Ecto neural progenitor cell (in vitro differentiated cells): Measurements from ENCODE around the gene UBE2S.

Experiments used
- DNase-seq: peaks from one replicate; pipeline ENCODE4 v3.0.0-alpha.2; 2018; ENCODE audit warnings: low spot score

Gene UBE2S

DNA sequence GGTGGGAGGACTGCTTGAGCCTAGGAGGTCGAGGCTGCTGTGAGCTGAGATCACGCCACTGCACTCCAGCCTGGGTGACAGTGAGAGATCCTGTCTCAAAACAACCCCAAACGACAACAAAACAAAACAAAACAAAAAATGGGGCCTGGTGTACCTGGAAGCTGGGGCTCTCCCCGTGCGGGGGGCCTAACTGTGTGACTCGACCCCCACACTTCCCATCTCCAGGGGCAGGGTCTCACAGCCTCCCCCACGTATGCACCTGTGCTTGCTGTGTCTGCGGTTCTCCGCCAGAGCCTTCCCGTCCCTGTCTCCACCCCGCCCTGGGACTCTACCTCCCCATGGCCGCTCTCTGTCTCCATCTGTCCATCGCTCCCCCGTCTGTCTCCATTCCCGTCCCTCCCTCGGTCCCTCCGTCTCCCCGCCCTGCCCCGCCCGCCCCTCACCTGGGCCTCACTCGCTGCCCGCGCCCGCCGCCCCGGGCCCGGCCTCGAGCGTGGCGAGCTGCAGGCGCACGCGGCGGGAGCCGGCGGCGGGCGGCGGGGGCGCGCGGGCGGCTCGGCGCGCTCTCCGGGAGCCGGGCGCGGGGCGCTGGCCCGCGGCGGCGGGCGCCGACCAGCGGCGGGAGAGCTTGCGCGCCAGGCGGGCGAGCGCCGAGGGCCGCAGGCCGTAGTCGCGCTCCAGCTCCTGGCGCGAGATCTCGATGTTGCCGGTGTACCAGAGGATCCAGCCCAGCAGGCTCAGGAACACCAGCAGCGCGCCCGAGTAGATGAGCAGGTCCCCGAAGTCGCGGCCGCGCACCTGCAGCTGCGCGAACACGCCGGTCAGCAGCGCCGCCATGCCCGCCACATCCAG is 24.1 kb downstream of the UBE2S start:
- DNase-seq, result peak; percentile 67

DNA sequence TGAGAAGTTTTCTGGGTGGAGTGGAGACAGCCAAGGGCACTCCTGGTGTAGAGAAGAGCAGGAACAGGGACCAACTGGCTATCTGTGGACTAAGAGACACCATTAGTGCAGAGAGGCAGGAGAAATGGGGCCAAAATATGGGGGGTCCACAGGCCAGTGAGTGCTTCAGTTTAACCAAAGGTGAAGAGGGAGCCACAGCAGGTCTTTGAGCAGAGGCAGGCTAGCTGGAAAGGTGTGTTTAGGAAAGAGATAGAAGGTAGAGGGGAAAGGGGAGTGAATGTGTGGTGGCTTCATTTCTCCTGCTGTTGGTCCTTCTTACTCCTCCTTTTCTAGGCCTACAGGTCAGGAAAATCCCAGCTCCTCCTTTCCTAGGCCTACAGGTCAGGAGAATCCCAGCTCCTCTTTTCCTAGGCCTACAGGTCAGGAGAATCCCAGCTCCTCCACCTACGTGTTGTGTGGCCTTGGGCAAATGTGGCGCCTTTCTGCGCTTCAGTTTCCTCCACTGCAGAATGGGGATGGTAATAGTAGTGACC is 25.0 kb downstream of the UBE2S start:
- no peak for DNase-seq

DNA sequence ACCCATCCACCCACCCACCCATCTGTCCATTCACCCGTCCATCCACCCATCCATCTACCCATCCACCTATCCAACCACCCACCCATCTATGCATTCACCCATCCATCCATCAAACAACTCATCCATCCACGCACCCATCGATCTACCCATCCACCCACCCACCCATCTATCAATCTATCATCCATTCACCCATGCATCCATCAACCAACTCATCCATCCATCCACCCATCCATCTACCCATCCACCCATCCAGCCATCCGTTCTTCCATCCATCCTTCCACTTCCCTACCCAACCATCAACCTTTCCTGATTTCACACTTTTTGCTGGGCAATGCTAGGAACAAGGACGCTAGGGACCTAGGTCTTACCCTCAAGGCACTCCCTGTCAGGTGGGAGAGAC is 25.6 kb downstream of the UBE2S start:
- DNase-seq, result no peak

DNA sequence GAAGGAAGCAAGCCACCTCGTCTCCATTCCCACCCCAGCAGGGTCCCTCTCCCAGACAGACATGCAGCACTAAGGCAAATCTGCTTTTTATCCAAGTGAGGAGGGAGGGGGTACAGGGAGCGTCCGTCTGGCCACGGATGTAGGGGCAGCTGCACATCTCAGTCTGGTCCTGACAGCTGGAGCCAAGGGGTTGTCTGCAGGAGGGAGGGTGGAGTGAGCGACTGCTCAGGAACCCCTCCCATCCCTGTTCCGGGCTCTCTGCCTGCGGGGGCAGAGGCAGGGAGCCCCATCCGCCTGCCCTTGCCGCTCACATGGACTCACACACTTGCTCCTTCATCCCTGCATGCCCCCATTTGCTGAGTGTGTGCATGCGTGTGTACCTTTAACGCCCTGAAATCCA is 28.4 kb downstream of the UBE2S start:
- no peak for DNase-seq

DNA sequence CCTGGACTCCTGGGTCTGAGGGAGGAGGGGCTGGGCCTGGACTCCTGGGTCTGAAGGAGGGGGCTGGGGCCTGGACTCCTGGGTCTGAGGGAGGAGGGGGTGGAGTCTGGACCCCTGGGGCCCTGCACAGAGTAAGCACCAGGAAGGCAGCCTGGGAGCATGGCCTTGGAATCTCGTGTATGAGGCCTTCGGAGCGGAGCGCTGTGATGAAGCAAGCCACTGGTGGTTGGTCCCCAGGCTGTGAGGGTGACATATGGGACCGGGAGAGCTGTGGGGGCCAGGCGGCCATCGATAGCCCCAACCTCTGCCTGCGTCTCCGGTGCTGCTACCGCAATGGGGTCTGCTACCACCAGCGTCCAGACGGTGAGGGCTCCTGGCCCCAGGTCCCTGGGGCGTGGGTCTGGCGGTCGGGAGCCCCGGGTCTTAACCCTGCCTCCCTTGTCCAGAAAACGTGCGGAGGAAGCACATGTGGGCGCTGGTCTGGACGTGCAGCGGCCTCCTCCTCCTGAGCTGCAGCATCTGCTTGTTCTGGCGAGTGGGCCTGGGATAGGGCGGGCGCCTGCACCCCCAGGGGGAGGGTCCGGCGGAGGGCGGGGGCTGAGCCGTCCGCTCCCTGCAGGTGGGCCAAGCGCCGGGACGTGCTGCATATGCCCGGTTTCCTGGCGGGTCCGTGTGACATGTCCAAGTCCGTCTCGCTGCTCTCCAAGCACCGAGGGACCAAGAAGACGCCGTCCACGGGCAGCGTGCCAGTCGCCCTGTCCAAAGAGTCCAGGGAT is 30.0 kb downstream of the UBE2S start:
- DNase-seq, result peak; percentile 69

DNA sequence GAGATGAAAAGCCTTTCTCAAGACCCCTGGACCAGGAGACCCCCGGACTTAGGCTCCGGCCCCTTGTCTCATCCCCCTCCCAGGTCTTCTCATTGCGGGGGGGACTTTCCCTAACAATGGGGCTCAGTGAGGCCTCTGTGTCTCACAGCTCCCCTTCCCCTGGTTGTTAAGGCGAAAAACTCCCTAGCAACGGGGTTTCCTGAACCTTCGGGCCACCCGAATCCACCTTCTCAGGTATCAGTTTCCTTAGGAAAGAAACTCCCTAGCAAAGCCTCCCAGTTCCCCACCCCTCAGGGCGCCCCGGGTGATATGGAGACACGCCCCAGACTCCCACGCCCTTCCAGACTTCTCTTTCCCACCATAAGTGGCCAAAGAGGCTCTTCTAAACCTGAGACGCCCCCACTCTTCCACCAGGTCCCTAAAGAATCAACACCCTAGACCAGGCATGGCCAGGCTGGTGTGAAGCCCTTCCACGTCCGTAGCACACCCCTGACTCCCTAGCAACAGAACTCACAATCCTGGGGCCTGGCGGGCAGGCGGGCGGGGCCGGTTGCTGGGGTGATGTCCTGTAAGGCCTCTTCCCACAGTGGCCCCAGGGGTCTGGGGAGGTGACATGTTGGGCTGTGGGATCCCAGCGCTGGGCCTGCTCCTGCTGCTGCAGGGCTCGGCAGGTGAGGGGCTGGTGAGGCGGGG is 31.2 kb downstream of the UBE2S start, which contains the start of gene TMEM190:
Gene TMEM190 (plus strand): TSS at position 586 of the 693 bp plus-strand sequence. CDS start 28 bp downstream, at position 614.
- DNase-seq, result peak; percentile 74

DNA sequence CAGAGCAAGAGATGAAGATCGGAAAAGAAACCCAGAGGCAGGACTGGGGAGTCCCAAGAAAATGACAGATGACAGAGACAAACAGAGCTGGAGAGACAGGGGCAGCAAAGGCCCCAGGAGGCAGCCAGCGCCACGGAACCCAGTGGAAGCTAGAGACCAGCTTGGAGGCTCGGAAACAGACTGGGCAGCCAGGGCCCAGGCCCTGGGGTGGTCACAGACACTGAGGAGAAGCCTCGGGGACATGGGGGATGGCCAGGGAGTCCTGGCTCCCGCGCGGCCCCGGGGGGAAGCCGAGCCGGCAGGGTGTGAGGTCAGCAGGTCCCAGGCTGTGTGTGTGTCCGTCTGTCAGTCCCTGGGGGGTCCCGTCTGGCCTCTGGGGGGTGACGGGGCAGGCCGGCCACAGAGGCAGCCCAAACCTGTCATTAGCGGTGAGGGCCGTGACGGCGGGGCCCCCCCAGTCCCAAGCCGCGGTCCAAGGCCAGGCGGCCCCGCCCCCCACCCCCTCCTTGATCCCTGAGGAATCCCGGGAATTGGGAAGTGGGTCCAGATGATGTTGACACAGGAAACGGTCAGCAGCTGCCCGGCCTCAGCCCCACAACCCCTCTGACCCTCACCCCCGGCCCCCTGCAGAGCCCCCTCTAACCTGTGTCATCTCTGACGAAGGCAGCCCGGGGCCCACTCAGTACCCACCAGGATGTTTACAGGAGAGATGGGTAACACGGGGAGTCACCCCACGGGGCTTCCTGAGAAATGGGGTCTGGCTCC is 33.4 kb downstream of the UBE2S start:
- DNase-seq, result no peak

DNA sequence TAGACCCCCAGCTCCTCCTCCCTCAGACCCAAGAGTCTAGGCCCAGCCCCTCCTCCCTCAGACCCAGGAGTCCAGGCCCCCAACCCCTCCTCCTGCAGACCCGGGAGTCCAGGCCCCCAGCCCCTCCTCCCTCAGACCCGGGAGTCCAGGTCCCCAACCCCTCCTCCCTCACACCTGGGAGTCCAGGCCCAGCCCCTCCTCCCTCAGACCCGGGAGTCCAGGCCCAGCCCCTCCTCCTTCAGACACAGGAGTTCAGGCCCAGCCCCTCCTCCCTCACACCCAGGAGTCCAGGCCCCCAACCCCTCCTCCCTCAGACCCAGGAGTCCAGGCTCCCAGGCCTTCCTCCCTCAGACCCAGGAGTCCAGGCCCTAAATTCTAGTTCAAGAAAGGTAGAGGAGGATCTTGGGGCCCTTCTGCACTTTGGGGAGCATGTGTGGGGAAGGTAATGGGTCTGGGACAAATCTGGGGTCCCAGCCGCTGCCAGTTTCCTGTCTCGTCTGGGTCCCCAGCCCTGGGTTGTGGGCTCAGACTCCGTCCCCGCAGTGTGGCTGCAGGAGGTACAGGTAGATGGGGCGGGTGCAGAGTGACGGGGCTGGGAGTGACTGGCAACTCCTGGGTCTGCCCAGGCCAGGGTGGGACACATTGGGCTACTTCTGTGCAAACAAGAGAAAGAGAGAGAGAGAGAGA is 34.1 kb downstream of the UBE2S start:
- no peak for DNase-seq

DNA sequence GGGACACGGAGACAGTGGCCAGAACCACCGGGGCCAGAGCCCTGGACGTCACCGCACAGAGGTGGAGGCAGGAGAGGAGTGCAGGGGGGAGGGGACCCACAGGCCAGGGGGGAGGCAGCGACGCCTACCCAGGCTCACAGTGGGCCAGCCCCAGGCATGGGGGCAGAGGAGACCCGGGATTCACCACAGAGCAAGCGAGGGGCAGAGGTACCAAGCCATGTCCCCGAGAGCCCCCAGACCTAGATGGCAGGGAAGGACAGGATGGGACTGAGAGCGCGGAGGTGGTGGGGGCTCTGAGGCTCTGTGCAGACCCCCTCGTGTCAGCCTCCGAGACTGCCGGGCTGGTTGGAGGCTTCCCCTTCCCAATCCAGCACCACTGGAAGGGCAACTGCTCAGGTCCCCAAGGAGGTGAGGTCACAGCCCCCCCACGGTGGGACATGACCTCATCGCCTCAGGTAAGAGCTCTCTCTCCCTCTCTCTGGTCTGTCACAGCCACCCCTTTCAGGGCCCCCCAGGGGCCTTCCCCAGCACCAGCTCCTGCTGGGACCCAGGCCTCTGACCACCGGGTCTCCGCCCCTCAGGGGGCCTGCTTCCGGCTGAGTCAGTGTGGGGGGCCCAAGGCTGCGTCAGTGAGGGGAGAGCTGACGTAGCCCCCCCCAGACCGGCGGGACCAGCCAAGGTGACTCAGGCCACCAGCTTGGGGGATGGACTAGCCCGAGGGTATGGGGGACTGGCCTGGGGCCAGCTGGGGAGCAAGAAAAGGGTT is 35.1 kb downstream of the UBE2S start:
- DNase-seq, result no peak

DNA sequence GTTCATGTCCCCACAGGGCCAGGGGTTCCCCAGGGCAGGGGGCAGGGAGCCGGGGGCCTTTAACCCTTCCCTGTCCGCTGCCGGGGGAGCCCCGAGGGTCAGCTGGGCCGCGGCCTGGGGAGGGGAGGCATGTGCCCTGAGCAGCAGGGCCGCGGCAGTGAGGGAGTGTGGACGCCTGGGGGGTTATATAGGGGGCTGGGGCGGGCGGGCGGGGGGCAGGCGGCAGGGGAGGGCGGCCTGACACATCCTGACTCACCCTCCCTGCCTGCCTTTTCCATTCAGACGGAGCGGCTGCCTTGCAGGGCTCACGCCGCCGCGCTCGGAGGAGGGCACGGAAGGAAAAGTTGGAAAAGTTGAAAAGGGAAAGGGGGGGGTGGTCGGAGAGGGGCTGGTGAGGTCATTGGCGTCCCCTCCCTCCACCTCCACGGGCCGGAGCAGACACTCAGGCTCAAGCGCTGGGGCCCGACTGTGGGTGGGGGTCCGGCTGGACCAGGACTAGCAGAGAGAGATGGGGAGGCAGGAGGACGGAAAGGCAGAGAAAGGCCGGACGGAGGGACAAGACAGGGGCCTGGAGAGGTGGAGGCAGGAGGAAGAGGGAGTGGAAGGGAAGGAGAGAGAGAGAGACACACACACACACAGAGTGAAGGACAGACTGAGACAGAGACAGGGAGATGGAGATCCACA is 37.1 kb downstream of the UBE2S start, which contains the start of gene IL11:
Gene IL11 (minus strand): TSS at position 159 of the 684 bp plus-strand sequence. CDS start 153 bp downstream, at position 6.
- DNase-seq, result no peak

DNA sequence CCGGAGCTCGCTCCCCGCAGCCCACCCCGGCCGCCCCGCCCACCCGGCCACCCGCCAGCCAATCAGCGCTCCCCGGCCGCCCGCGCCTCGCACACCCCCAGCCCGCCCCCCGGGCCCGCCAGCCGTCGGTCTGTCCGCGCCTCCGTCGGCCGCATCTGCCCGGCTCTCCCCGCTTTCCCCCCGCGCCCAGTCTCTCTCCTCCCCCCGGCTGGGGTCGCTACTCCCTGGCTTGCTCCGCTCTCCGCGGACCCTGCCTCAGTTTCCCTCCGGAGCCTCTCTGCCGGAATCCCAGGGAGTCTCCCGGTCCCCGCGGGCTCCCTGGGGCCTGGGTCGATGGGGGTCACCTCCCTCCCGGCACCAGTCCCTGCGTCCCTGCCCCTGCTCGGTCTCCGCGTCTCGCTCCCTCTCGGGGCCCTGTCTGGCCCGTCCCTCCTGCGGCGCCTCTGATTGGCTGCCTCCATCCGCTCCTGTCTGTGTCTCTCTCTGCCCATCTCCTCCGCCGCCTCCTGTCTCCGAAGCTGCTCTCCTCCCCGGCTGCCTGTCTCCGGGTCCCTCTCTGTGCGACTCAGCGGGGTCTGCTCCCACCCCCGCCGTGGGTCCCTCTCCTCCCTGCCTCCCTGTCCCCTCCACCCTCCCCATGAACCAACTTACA is 37.8 kb downstream of the UBE2S start:
- peak; percentile 86 for DNase-seq

DNA sequence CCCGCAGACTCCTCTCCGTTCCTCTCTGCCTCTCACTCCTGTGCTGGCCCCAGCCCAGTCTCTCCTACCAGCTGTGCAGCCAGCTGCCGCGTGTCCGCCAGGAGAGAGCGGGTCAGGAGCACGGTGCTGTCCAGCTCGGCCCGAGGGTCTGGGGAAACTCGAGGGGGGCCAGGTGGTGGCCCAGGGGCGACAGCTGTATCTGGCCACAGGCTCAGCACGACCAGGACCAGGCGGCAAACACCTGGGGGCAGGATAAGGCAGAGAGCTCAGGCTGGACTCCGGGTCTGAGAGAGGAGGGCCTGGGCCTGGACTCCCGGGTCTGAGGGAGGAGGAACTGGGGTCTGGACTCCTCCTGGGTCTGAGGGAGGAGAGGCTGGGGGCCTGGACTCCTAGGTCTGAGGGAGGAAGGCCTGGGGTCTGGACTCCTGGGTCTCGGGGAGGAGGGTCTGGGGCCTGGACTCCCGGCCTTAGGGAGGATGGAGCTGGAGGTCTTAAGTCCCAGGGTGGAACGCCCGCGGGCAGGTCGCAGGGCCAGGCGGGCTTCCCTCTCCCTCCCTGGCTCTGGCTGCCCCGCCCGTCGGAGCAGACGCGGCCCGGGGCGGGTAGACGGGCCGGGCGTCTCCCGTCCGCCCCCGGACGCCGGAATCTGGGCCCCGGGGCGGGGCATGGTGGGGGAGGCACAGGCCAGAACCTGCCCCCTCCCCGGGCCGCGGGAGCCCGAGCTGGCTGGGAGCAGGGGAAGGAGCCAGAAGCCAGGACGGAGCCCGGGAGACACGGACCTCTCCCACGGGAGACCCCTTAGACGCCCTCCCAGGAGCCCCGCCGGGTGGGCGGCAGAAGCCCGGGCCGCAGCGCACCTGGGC is 38.7 kb downstream of the UBE2S start:
- no peak for DNase-seq

DNA sequence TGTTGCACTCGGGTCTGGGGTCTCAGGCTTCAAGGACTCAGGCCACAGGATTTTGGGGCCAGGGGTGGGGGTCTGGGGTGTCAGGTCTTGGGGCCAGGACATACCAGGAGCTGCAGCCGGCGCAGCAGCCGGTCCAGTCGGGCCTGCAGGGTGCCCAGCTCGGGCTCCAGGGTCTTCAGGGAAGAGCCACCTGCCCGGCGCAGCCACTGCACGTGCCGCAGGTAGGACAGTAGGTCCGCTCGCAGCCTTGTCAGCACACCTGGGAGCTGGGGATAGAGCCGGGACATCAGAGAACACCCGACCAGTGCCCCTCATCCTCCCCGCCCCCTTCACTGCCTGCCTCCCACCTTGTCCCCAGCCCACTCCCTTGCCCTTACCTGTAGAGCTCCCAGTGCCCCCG is 39.5 kb downstream of the UBE2S start:
- DNase-seq, result no peak

DNA sequence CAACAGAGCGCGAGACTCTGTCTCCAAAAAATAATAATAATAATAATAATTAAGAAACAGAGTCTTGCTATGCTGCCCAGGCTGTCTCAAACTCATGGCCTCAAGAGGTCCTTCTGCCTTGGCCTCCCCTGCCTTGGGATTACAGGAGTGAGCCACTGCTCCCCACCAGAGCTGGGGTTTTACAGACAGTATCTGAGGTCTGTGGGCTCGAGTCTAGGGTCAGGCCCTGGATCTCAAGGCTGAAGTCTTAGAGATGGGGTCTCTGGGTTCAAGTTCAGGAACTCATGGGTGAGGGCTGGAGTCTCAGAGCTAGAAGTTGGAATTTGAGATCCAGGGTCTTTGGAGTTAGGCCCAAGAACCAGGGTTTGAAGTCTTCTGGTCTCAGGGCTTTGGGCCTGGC is 40.8 kb downstream of the UBE2S start:
- DNase-seq, result no peak

DNA sequence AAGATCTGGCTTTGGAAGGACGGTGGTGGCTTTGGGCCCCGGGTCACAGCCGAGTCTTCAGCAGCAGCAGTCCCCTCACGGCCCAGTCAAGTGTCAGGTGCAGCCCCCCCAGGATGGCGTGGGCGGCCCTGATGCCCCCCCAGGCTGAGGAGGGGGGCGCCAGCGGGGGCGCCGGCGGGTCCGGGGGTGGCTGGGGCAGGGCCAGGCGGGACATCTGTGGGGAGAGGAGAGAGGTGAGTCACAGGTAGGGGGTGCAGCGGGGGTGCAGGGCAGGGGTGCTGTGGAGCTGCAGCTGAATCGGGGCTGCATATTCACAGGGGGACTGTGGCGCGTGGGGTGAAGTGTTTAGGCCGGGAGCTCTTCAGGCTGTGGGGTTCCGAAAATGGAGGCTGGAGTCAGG is 41.6 kb downstream of the UBE2S start:
- DNase-seq, result no peak

DNA sequence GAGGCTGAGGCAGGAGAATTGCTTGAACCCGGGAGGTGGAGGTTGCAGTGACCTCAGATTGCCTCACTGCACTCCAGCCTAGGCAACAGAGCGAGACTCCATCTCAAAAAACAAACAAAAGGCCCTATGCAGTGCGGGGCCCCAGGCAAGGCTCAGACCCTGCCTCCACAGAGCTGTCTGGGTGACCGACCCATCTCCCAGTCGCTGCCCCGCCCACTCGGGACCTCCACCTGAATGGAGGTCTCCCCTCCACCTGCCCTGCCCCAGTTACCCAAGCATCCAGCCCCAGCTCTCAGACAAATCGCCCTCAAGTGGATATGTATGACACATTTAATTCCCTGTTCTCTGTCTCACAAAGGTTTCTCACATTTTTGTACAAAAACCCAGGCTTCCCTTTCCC is 42.3 kb downstream of the UBE2S start:
- no peak for DNase-seq

DNA sequence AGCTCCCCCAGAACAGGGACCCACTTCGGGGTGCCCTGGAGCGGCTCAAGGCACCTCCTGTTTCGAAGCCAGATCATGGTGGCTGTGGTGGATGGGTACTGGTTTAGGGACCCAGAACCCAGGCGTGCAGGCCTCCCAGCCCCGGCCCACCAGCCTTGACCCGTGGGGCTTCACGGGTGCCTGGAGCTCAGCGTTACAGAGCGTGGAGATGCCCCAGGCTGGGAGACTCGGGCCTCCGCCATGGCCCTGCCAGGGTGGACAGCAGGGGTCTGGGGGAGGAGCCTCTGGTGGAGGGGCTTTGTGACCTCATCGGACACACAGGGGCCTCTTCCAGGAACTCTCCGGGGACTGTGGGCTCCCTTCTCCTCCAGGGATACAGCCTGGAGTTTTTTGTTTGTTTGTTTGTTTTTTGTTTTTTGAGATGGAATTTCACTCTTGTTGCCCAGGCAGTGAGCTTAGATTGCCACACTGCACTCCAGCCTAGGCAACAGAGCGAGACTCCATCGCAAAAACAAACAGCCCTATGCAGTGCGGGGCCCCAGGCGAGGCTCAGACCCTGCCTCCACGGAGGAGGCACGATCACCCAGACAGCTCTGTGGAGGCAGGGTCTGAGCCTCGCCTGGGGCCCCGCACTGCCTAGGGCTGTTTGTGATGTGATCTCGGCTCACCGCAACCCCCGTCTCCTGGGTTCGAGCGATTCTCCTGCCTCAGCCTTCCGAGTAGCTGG is 44.4 kb downstream of the UBE2S start, which contains the start of gene GARIN5B:
Gene GARIN5B (minus strand): TSS at position 271 of the 727 bp plus-strand sequence. CDS start 194 bp downstream, at position 77.
- DNase-seq, result no peak
